ENCODE data around the gene MANEAL. TPM values are rescaled to one million over a fixed set of nuclear protein-coding genes. Genes with fewer than 3 reads are reported as not detected.

The MANEAL gene
- total RNA-seq, 2 experiments from 2014 or later, result 20.0 to 27.1 TPM

DNA sequence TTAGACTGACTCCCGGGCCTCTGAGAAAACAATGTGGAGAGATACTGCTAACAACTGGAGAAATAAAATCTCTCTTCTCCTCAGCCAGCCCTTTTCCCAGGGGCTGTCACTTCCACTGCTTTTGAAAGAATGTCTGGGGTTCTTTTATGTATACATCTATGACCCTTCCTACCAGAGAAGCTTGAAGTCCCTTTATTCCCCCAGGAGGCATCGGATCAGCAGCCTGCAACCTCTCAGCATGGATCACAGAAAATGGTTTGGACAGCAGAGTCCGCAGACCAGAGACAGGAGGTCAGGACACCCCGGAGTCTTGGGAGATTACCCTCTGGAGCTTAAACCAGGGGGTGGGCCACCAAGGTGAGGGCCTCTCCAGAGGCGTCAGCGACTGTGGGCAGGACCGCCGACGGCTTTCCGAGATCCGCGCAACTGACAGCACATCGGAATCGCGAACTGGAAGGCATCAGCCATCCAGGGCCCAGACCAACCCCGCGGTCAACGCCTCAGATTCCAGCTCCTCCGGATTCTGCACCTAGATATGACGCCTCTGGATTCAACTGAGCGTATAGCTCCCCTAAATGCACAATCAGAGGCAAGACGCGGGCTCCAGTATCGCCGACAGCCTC, 29.7 kb upstream of the MANEAL start:
- Histone ChIP-seq H3K79me2 (ENCODE audit: insufficient read depth, low read depth, low read length) (no peaks in the 10 kb centered on the region), H4K20me1 (ENCODE audit: insufficient read depth, low read length) (no peaks in the 10 kb centered on the region), H3K9me3 (ENCODE audit: low read length) (no peaks in the 10 kb centered on the region), H3K36me3 (ENCODE audit: insufficient read depth, low read length) (no peaks in the 10 kb centered on the region), H3K4me1 (ENCODE audit: insufficient read depth, low read length, poor library complexity, severe bottlenecking) (no peaks in the 10 kb centered on the region), H2AFZ (ENCODE audit: low read length) (no peak overlapping the region), H3K4me3 (ENCODE audit: low read depth, low read length, poor library complexity, severe bottlenecking) (no peak overlapping the region), H3K4me2 (ENCODE audit: low read length) (no peak overlapping the region), H3K9me2 (ENCODE audit: insufficient read depth, low read length) (no peaks in the 10 kb centered on the region), H3K27ac (ENCODE audit: low read depth, low read length, poor library complexity, severe bottlenecking) (no peak overlapping the region)
- ChIA-PET CTCF (ENCODE audit: unreplicated experiment) (no interaction called here), POLR2A (interaction anchor here (0.5 to 0.7 kb wide), 2 partner anchors 12 to 16 kb away, joined by 3 read pairs; no protein-coding TSS in a partner anchor)
- TF ChIP-seq EZH2phosphoT487 (IDR thresholded peaks at IDR 0.05; ENCODE audit: borderline replicate concordance, low read depth, low read length), result no peak
- no peak for TF ChIP-seq CTCF (conservative IDR thresholded peaks at IDR 0.05; ENCODE audit: low read length)
- intact Hi-C loops (cut with micrococcal nuclease; ENCODE audit: unreplicated experiment), result no loop called here
- BruUV-seq (replicated peaks), result no TSS peak
- no peak for DNase-seq (ENCODE audit: low spot score)

DNA sequence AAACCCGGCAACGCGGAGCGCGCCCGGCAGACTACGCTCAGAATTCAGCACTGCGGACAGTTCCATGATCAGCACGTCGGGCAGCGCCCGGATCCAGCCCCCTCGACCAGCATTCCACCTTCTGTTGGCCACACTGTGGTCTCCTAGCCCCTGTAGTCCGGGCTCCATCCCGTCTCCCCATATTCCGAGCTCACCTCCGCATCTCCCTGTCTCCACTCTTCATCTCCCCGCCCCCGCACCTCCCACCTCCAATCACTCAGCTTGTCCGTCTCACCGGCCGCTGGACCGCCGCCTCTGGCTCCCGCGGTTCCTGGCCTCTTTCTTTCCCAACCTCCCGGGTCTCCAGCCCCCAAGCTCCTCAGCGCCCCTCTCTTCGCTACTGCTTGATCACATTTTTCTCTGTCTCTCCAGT, 29.2 kb upstream of the MANEAL start:
- Histone ChIP-seq H3K4me3 (ENCODE audit: low read depth, low read length, poor library complexity, severe bottlenecking) (no peak overlapping the region), H3K36me3 (ENCODE audit: insufficient read depth, low read length) (no peaks in the 10 kb centered on the region), H3K27ac (ENCODE audit: low read depth, low read length, poor library complexity, severe bottlenecking) (no peak overlapping the region), H4K20me1 (ENCODE audit: insufficient read depth, low read length) (no peaks in the 10 kb centered on the region), H3K9me2 (ENCODE audit: insufficient read depth, low read length) (no peaks in the 10 kb centered on the region), H3K4me2 (ENCODE audit: low read length) (no peak overlapping the region), H3K9me3 (ENCODE audit: low read length) (no peaks in the 10 kb centered on the region), H2AFZ (ENCODE audit: low read length) (no peak overlapping the region), H3K4me1 (ENCODE audit: insufficient read depth, low read length, poor library complexity, severe bottlenecking) (no peaks in the 10 kb centered on the region), H3K79me2 (ENCODE audit: insufficient read depth, low read depth, low read length) (no peaks in the 10 kb centered on the region)
- intact Hi-C loops (cut with micrococcal nuclease; ENCODE audit: unreplicated experiment), result no loop called here
- BruUV-seq (replicated peaks), result no TSS peak
- peak; percentile 15 for DNase-seq (ENCODE audit: low spot score)
- ChIA-PET CTCF (ENCODE audit: unreplicated experiment) (no interaction called here), POLR2A (interaction anchor here (0.7 kb wide), 1 partner anchor 11 kb away, joined by 3 read pairs; no protein-coding TSS in a partner anchor)
- TF ChIP-seq EZH2phosphoT487 (IDR thresholded peaks at IDR 0.05; ENCODE audit: borderline replicate concordance, low read depth, low read length), result no peak
- no peak for TF ChIP-seq CTCF (conservative IDR thresholded peaks at IDR 0.05; ENCODE audit: low read length)

DNA sequence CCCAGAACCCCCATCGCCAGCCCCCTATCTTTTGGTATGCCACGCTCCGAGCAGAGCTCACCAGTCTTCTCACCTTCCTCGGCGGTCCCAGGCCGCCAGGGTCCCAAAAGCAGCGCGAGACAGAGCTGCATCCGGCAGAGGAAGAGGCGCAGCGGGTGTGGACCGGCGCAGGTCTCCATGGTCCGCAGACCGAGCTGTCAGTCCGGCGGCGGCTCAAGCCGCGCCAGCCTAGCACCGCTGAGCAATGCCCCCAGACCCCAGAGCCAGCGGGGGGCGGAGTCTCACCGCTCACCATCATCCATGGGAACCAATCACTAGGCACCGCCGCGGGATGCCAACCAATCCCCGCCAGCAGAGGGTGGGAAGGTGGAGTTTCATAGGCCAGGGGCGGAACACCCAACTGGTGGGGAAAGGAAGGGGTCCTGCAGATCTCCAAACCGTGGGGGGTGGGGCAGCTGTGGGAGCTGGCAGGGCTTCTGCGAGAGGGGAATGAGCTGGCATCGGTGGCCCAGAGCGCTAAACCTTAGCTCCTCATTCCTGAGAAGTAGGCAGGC, 28.7 kb upstream of the MANEAL start, which contains the start of gene EPHA10:
EPHA10 (minus strand) TSS at position 233 of the 554 bp plus-strand sequence; CDS start at position 179, 54 bp downstream.
- intact Hi-C loops (cut with micrococcal nuclease; ENCODE audit: unreplicated experiment), result no loop called here
- TF ChIP-seq CTCF (conservative IDR thresholded peaks at IDR 0.05; ENCODE audit: low read length) (no peak), EZH2phosphoT487 (IDR thresholded peaks at IDR 0.05; ENCODE audit: borderline replicate concordance, low read depth, low read length) (no peak)
- no peak for DNase-seq (ENCODE audit: low spot score)
- Histone ChIP-seq H3K4me2 (ENCODE audit: low read length) (no peak within 1 kb of the TSS), H3K27ac (ENCODE audit: low read depth, low read length, poor library complexity, severe bottlenecking) (no peak within 1 kb of the TSS), H3K4me1 (ENCODE audit: insufficient read depth, low read length, poor library complexity, severe bottlenecking) (no peaks in the 10 kb centered on the region), H2AFZ (ENCODE audit: low read length) (no peak within 1 kb of the TSS), H3K4me3 (ENCODE audit: low read depth, low read length, poor library complexity, severe bottlenecking) (no peak within 1 kb of the TSS), H3K9me2 (ENCODE audit: insufficient read depth, low read length) (no peaks in the 10 kb centered on the region), H3K79me2 (ENCODE audit: insufficient read depth, low read depth, low read length) (no peaks in the 10 kb centered on the region), H4K20me1 (ENCODE audit: insufficient read depth, low read length) (no peaks in the 10 kb centered on the region), H3K36me3 (ENCODE audit: insufficient read depth, low read length) (no peaks in the 10 kb centered on the region), H3K9me3 (ENCODE audit: low read length) (no peaks in the 10 kb centered on the region)
- no TSS peak for BruUV-seq (replicated peaks)
- ChIA-PET POLR2A (interaction anchor here (0.6 kb wide), 1 partner anchor 96 kb away, joined by 6 read pairs; no protein-coding TSS in a partner anchor), CTCF (ENCODE audit: unreplicated experiment) (interaction anchor here (0.7 kb wide), 1 partner anchor 576 kb away, joined by 5 read pairs; no protein-coding TSS in a partner anchor)
